GM21576 (cell line): Measurements from ENCODE around the gene APBA2.

ENCODE experiments used
- ATAC-seq: cut with Tn5 transposase; IDR thresholded peaks from one replicate; pipeline ENCODE4 v1.9.1; 2021; ENCODE audit warnings: mild to moderate bottlenecking, moderate library complexity; ENCODE audit not compliant: unreplicated experiment

Gene APBA2

GRCh38 chr15:29072444-29072843 is 186.7 kb downstream of the APBA2 start:
- ATAC-seq = no peak

- ATAC-seq = no peak
These were observed 188.3 kb downstream of the APBA2 start for GRCh38 chr15:29074045-29074444.

- no peak for ATAC-seq
These were observed 192.8 kb downstream of the APBA2 start for GRCh38 chr15:29078541-29078940.

GRCh38 chr15:29079479-29079878 is 193.7 kb downstream of the APBA2 start:
- no peak for ATAC-seq

GRCh38 chr15:29081781-29082180 is 196.0 kb downstream of the APBA2 start:
- no peak for ATAC-seq

GRCh38 chr15:29083161-29083560 is 197.4 kb downstream of the APBA2 start:
- ATAC-seq = no peak

- ATAC-seq = no peak
These were observed 198.1 kb downstream of the APBA2 start for GRCh38 chr15:29083858-29084257.

- no peak for ATAC-seq
These were observed 200.2 kb downstream of the APBA2 start for GRCh38 chr15:29086001-29086400.

GRCh38 chr15:29086891-29087290 is 201.1 kb downstream of the APBA2 start:
- no peak for ATAC-seq

- no peak for ATAC-seq
These were observed 201.9 kb downstream of the APBA2 start for GRCh38 chr15:29087521-29088285.

GRCh38 chr15:29088666-29089065 is 202.9 kb downstream of the APBA2 start:
- no peak for ATAC-seq

- ATAC-seq = no peak
These were observed 204.2 kb downstream of the APBA2 start for GRCh38 chr15:29089731-29090616.

- no peak for ATAC-seq
These were observed 205.1 kb downstream of the APBA2 start for GRCh38 chr15:29090617-29091466.

- no peak for ATAC-seq
These were observed 205.9 kb downstream of the APBA2 start for GRCh38 chr15:29091666-29092065.

- no peak for ATAC-seq
These were observed 206.7 kb downstream of the APBA2 start for GRCh38 chr15:29092376-29093064.

- no peak for ATAC-seq
These were observed 207.3 kb downstream of the APBA2 start for GRCh38 chr15:29093065-29093435.

GRCh38 chr15:29093696-29094343 is 208.0 kb downstream of the APBA2 start:
- no peak for ATAC-seq

- ATAC-seq = no peak
These were observed 208.9 kb downstream of the APBA2 start for GRCh38 chr15:29094711-29095110.

- ATAC-seq = no peak
These were observed 210.0 kb downstream of the APBA2 start for GRCh38 chr15:29095746-29096145.

GRCh38 chr15:29097168-29097567 is 211.4 kb downstream of the APBA2 start:
- no peak for ATAC-seq
